IPS-11a (cell line): Measurements from ENCODE around the gene SMG7.

ENCODE experiments used
- H3K4me3 ChIP-seq: one replicate; pipeline ENCODE4 v1.5.1; 2013; ENCODE audit warnings: low read depth, low read length, control low read depth

SMG7 gene

GRCh38 chr1:183505454-183506089 lies 33.3 kb downstream of the SMG7 start:
- no peak overlapping the region for H3K4me3 ChIP-seq

GRCh38 chr1:183506561-183506960 lies 34.3 kb downstream of the SMG7 start:
- H3K4me3 ChIP-seq: no peak overlapping the region

- no peak overlapping the region for H3K4me3 ChIP-seq
Measured at GRCh38 chr1:183508694-183509093, 36.4 kb downstream of the SMG7 start.

GRCh38 chr1:183512450-183512849 lies 40.2 kb downstream of the SMG7 start:
- no peak overlapping the region for H3K4me3 ChIP-seq

- no peak overlapping the region for H3K4me3 ChIP-seq
Measured at GRCh38 chr1:183514235-183514634, 41.9 kb downstream of the SMG7 start.

- H3K4me3 ChIP-seq: no peak overlapping the region
Measured at GRCh38 chr1:183515002-183515689, 42.8 kb downstream of the SMG7 start.

- no peak overlapping the region for H3K4me3 ChIP-seq
Measured at GRCh38 chr1:183516725-183517124, 44.4 kb downstream of the SMG7 start.

GRCh38 chr1:183517401-183517800 lies 45.1 kb downstream of the SMG7 start:
- H3K4me3 ChIP-seq: no peak overlapping the region

GRCh38 chr1:183520379-183520778 lies 48.1 kb downstream of the SMG7 start:
- H3K4me3 ChIP-seq: no peak overlapping the region

- no peak overlapping the region for H3K4me3 ChIP-seq
Measured at GRCh38 chr1:183522104-183522503, 49.8 kb downstream of the SMG7 start.

- no peak overlapping the region for H3K4me3 ChIP-seq
Measured at GRCh38 chr1:183528577-183528976, 56.3 kb downstream of the SMG7 start.

- no peak overlapping the region for H3K4me3 ChIP-seq
Measured at GRCh38 chr1:183533617-183534174, 61.4 kb downstream of the SMG7 start.

GRCh38 chr1:183537405-183537804 lies 65.1 kb downstream of the SMG7 start:
- H3K4me3 ChIP-seq: no peak overlapping the region

- H3K4me3 ChIP-seq: no peak overlapping the region
Measured at GRCh38 chr1:183543619-183544204, 71.4 kb downstream of the SMG7 start.

- no peak overlapping the region for H3K4me3 ChIP-seq
Measured at GRCh38 chr1:183544598-183545297, 72.4 kb downstream of the SMG7 start.

GRCh38 chr1:183546427-183546826 lies 74.1 kb downstream of the SMG7 start:
- H3K4me3 ChIP-seq: no peak overlapping the region

GRCh38 chr1:183548116-183548515 lies 75.8 kb downstream of the SMG7 start:
- no peak overlapping the region for H3K4me3 ChIP-seq

GRCh38 chr1:183550915-183551314 lies 78.6 kb downstream of the SMG7 start:
- no peak overlapping the region for H3K4me3 ChIP-seq

- no peak overlapping the region for H3K4me3 ChIP-seq
Measured at GRCh38 chr1:183551924-183552323, 79.6 kb downstream of the SMG7 start.

GRCh38 chr1:183552441-183552840 lies 80.1 kb downstream of the SMG7 start:
- no peak overlapping the region for H3K4me3 ChIP-seq

- no peak overlapping the region for H3K4me3 ChIP-seq
Measured at GRCh38 chr1:183552891-183553290, 80.6 kb downstream of the SMG7 start.
